Activated CD4-positive, alpha-beta T cell treated with anti-CD3 and anti-CD28 coated beads, Interleukin-2, amount 10 ng/mL, durations not matched to agents 24 days and 14 days (primary cell): ENCODE data around the gene PCDHGB2. TPM values are rescaled to one million over a fixed set of nuclear protein-coding genes. Genes with fewer than 3 reads are reported as not detected.
"Not testable (repeated sequence)": the region's sequence is repeated elsewhere in the genome, so short reads cannot be mapped to it uniquely, and the experiment has no call there.

Experiments
- DNase-seq: peaks from one replicate; pipeline ENCODE4 v3.0.0; 2022
- H3K27ac Mint-ChIP-seq: one replicate; pipeline ENCODE4 v1.8.0; 2022; ENCODE audit warnings: mild to moderate bottlenecking, mixed read lengths
- H3K27me3 Mint-ChIP-seq: one replicate; pipeline ENCODE4 v1.8.0; 2022; ENCODE audit warnings: mixed read lengths
- H3K36me3 Mint-ChIP-seq: one replicate; pipeline ENCODE4 v1.8.0; 2022; ENCODE audit warnings: low read depth, mild to moderate bottlenecking, mixed read lengths
- H3K4me1 Mint-ChIP-seq: one replicate; pipeline ENCODE4 v1.8.0; 2021; ENCODE audit warnings: mixed read lengths
- H3K4me3 Mint-ChIP-seq: one replicate; pipeline ENCODE4 v1.8.0; 2022; ENCODE audit warnings: mild to moderate bottlenecking, moderate library complexity, mixed read lengths
- H3K9me3 Mint-ChIP-seq: one replicate; pipeline ENCODE4 v1.8.0; 2021; ENCODE audit warnings: mixed read lengths
- intact Hi-C: fragments of 100-400 bp; cut with micrococcal nuclease; formaldehyde crosslinking; loops from one replicate; pipeline ENCODE4 v1.15.1; 2023
- total RNA-seq: library from RNA; stranded (reverse); gene quantifications from 2 replicates; pipeline ENCODE4 v1.2.3, GENCODE V29; 2022

The PCDHGB2 gene
- total RNA-seq, 1 donor from 2014 or later: 0.63 TPM

GRCh38 chr5:141383345-141383744, 23.6 kb downstream of the PCDHGB2 start:
- Mint-ChIP-seq H3K4me1 (no peaks in the 10 kb centered on the region), H3K27ac (no peak overlapping the region), H3K27me3 (peaks cover 8% of the 10 kb centered on the region), H3K4me3 (peak overlapping the region; percentile 82), H3K36me3 (no peaks in the 10 kb centered on the region), H3K9me3 (peaks cover 6% of the 10 kb centered on the region)
- intact Hi-C loops: no loop called here
- no peak for DNase-seq

DNA sequence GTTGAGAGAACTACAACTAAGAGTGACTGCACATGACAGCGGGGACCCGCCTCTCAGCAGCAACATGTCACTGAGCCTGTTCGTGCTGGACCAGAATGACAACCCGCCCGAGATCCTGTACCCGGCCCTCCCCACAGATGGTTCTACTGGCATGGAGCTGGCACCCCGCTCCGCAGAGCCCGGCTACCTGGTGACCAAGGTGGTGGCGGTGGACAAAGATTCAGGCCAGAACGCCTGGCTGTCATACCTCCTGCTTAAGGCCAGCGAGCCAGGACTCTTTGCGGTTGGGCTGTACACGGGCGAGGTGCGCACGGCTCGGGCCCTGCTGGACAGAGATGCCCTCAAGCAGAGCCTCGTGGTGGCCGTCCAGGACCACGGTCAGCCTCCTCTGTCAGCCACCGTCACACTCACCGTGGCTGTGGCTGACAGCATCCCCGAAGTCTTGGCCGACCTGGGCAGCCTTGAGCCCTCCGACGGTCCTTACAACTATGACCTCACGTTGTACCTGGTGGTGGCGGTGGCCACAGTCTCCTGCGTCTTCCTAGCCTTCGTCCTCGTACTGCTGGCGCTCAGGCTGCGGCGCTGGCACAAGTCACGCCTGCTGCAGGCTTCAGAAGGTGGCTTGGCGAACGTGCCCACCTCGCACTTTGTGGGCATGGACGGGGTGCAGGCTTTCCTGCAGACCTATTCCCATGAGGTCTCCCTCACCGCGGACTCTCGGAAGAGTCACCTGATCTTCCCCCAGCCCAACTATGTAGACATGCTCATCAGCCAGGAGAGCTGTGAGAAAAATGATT, 24.9 kb downstream of the PCDHGB2 start:
- Mint-ChIP-seq H3K4me3 (no peak overlapping the region), H3K4me1 (no peaks in the 10 kb centered on the region)

GRCh38 chr5:141387557-141388311, 27.9 kb downstream of the PCDHGB2 start, which contains the start of gene PCDHGB4:
TSS of gene PCDHGB4 (plus strand) at chr5:141387698. CDS start at chr5:141387885, 187 bp downstream.
- peak; percentile 74 for DNase-seq
- peak within 1 kb of the TSS; percentile 56 for H3K4me3 Mint-ChIP-seq

More for the DNA sequence above, 24.9 kb downstream of the PCDHGB2 start:
- intact Hi-C loops: no loop called here
- H3K27me3 Mint-ChIP-seq: peaks cover 13% of the 10 kb centered on the region
- peaks cover 14% of the 10 kb centered on the region for H3K9me3 Mint-ChIP-seq
- H3K36me3 Mint-ChIP-seq: no peaks in the 10 kb centered on the region
- DNase-seq: no peak
- H3K27ac Mint-ChIP-seq: no peak overlapping the region

DNA sequence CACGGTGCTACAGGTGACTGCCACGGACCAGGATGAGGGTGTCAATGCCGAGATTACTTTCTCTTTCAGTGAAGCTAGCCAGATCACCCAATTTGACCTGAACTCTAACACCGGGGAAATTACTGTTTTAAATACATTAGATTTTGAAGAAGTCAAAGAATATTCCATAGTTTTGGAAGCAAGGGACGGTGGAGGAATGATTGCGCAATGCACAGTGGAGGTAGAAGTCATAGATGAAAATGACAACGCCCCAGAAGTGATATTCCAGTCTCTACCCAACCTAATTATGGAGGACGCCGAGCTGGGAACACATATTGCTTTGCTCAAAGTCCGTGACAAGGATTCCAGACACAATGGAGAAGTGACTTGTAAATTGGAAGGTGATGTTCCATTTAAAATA, 28.9 kb downstream of the PCDHGB2 start:
- DNase-seq: no peak
- intact Hi-C loops: no loop called here
- no peaks in the 10 kb centered on the region for H3K4me1 Mint-ChIP-seq
- peak overlapping the region; percentile 8 for H3K4me3 Mint-ChIP-seq
- H3K27me3 Mint-ChIP-seq: peaks cover 16% of the 10 kb centered on the region
- no peak overlapping the region for H3K27ac Mint-ChIP-seq
- peaks cover 30% of the 10 kb centered on the region for H3K9me3 Mint-ChIP-seq
- peaks cover 3% of the 10 kb centered on the region for H3K36me3 Mint-ChIP-seq

More at GRCh38 chr5:141387557-141388311, 27.9 kb downstream of the PCDHGB2 start, which contains the start of gene PCDHGB4:
- H3K36me3 Mint-ChIP-seq, H3K4me1 Mint-ChIP-seq, intact Hi-C loops, H3K27ac Mint-ChIP-seq: not testable (repeated sequence)
- H3K9me3 Mint-ChIP-seq: peaks cover 25% of the 10 kb centered on the region
- peaks cover 17% of the 10 kb centered on the region for H3K27me3 Mint-ChIP-seq

DNA sequence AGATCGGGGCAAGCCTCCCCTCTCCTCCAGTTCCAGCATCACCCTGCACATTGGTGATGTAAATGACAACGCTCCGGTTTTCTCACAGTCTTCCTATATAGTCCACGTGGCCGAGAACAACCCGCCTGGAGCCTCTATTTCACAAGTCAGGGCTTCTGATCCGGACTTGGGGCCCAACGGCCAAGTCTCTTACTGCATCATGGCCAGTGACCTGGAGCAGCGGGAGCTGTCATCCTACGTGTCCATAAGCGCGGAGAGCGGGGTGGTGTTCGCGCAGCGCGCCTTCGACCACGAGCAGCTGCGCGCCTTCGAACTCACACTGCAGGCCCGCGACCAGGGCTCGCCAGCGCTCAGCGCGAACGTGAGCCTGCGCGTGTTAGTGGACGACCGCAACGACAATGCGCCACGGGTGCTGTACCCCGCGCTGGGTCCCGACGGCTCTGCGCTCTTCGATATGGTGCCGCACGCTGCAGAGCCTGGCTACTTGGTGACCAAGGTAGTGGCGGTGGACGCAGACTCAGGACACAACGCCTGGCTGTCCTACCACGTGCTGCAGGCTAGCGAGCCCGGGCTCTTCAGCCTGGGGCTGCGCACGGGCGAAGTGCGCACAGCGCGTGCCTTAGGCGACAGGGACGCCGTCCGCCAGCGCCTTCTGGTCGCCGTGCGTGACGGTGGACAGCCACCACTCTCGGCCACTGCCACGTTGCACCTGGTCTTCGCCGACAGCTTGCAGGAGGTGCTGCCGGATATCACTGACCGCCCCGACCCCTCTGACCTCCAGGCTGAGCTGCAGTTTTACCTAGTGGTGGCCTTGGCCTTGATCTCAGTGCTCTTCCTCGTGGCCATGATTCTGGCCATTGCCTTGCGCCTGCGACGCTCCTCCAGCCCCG, 29.6 kb downstream of the PCDHGB2 start:
- DNase-seq: no peak
- Mint-ChIP-seq H3K4me1 (no peaks in the 10 kb centered on the region), H3K27me3 (peaks cover 19% of the 10 kb centered on the region), H3K9me3 (peaks cover 35% of the 10 kb centered on the region), H3K36me3 (peaks cover 3% of the 10 kb centered on the region), H3K4me3 (no peak overlapping the region), H3K27ac (no peak overlapping the region)
- intact Hi-C loops: no loop called here

DNA sequence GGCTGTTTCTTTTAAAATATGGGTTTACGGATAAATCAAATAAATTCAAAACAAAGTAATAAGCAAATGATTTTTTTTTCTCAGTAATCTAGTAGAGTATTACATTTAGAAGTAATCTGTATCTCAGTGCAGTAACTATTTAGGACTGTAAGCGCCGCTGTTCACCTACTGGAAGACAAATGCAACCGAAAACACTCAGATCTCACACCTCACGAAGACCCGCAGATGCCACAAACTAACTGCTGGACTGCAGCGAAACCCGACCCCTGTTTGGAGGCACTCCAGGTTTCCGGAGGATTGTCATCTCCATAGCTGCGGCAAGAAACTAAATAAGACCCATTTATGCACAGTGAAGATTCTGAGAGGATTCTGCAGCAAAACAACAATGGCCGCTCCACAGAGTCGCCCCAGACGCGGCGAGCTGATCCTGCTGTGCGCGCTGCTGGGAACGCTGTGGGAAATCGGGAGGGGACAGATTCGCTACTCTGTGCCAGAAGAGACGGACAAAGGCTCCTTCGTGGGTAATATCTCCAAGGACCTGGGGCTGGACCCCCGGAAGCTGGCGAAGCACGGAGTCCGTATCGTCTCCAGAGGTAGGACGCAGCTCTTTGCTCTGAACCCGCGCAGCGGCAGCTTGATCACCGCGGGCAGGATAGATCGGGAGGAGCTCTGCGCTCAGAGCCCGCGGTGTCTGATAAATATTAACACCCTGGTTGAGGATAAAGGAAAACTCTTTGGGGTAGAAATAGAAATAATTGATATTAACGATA, 32.8 kb downstream of the PCDHGB2 start, which contains the start of gene PCDHGA8:
Gene PCDHGA8 (plus strand): TSS at position 205 of the 770 bp plus-strand sequence. CDS start 181 bp downstream, at position 386.
- DNase-seq: peak; percentile 50
- Mint-ChIP-seq H3K27ac (no peak within 1 kb of the TSS), H3K4me3 (no peak within 1 kb of the TSS), H3K4me1 (no peaks in the 10 kb centered on the region), H3K27me3 (peaks cover 22% of the 10 kb centered on the region), H3K9me3 (peaks cover 38% of the 10 kb centered on the region), H3K36me3 (peaks cover 3% of the 10 kb centered on the region)
- intact Hi-C loops: no loop called here

- no peak overlapping the region for H3K4me3 Mint-ChIP-seq
- peaks cover 3% of the 10 kb centered on the region for H3K36me3 Mint-ChIP-seq
- peaks cover 37% of the 10 kb centered on the region for H3K9me3 Mint-ChIP-seq
- H3K27me3 Mint-ChIP-seq: peaks cover 22% of the 10 kb centered on the region
- no peak for DNase-seq
- intact Hi-C loops: no loop called here
- H3K4me1 Mint-ChIP-seq: no peaks in the 10 kb centered on the region
- no peak overlapping the region for H3K27ac Mint-ChIP-seq
Observed at GRCh38 chr5:141393267-141393666, 33.5 kb downstream of the PCDHGB2 start.

GRCh38 chr5:141394401-141395187, 34.8 kb downstream of the PCDHGB2 start:
- H3K36me3 Mint-ChIP-seq, intact Hi-C loops, DNase-seq, H3K4me3 Mint-ChIP-seq, H3K4me1 Mint-ChIP-seq, H3K27ac Mint-ChIP-seq: not testable (repeated sequence)
- Mint-ChIP-seq H3K27me3 (peaks cover 23% of the 10 kb centered on the region), H3K9me3 (peaks cover 35% of the 10 kb centered on the region)

DNA sequence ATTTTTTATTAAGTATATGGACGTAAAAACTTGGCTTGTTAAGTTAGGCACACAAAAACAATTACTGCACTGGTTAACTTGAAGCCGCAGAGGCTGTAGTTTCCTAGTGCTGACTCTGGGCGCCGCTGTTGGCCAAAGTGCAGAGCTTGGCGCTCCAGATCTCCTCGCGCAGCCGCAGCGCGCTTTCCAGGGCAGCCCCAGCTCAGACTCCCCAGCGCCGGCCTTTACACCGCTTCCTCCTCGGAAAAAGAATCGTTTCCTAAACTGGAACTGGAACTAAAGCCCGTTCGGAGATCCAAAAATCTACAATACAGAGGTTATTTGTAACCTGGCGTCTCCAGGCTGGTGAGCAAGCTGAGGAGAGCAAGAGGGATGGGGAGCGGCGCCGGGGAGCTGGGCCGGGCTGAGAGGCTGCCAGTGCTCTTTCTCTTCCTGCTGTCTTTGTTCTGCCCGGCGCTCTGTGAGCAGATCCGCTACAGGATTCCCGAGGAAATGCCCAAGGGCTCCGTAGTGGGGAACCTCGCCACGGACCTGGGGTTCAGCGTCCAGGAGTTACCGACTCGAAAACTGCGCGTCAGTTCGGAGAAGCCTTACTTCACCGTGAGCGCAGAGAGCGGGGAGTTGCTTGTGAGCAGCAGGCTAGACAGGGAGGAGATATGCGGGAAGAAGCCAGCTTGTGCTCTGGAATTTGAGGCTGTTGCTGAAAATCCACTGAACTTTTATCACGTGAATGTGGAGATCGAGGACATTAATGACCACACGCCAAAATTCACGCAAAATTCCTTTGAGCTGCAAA, 38.2 kb downstream of the PCDHGB2 start, which contains the start of gene PCDHGB5:
Gene PCDHGB5 (plus strand): TSS at position 192 of the 796 bp plus-strand sequence. CDS start 181 bp downstream, at position 373.
- intact Hi-C loops, H3K36me3 Mint-ChIP-seq, H3K4me1 Mint-ChIP-seq, H3K27ac Mint-ChIP-seq: not testable (repeated sequence)
- Mint-ChIP-seq H3K9me3 (peaks cover 27% of the 10 kb centered on the region), H3K27me3 (peaks cover 23% of the 10 kb centered on the region), H3K4me3 (peak within 1 kb of the TSS; percentile 63)
- DNase-seq: peak; percentile 83

GRCh38 chr5:141398608-141399007, 38.8 kb downstream of the PCDHGB2 start:
- H3K9me3 Mint-ChIP-seq: peaks cover 25% of the 10 kb centered on the region
- no peak overlapping the region for H3K27ac Mint-ChIP-seq
- intact Hi-C loops: no loop called here
- DNase-seq: peak; percentile 51
- no peaks in the 10 kb centered on the region for H3K4me1 Mint-ChIP-seq
- no peaks in the 10 kb centered on the region for H3K36me3 Mint-ChIP-seq
- H3K4me3 Mint-ChIP-seq: no peak overlapping the region
- peaks cover 26% of the 10 kb centered on the region for H3K27me3 Mint-ChIP-seq

DNA sequence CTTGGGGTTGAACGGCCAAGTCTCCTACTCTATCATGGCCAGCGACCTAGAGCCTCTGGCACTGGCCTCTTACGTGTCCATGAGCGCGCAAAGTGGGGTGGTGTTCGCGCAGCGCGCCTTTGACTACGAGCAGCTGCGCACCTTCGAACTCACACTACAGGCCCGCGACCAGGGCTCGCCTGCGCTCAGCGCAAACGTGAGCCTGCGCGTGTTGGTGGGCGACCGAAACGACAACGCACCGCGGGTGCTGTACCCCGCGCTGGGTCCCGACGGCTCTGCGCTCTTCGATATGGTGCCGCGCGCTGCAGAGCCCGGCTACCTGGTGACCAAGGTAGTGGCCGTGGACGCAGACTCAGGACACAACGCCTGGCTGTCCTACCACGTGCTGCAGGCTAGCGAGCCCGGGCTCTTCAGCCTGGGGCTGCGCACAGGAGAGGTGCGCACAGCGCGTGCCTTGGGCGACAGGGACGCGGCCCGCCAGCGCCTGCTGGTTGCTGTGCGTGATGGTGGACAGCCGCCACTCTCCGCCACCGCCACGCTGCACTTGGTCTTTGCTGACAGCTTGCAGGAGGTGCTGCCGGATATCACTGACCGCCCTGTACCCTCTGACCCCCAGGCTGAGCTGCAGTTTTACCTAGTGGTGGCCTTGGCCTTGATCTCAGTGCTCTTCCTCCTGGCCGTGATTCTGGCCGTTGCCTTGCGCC, 39.9 kb downstream of the PCDHGB2 start:
- Mint-ChIP-seq H3K9me3 (peaks cover 22% of the 10 kb centered on the region), H3K36me3 (no peaks in the 10 kb centered on the region), H3K27ac (no peak overlapping the region), H3K4me3 (no peak overlapping the region), H3K4me1 (no peaks in the 10 kb centered on the region), H3K27me3 (peaks cover 30% of the 10 kb centered on the region)
- intact Hi-C loops: no loop called here
- no peak for DNase-seq
